ENCODE data around the gene SLC25A48.

DNA sequence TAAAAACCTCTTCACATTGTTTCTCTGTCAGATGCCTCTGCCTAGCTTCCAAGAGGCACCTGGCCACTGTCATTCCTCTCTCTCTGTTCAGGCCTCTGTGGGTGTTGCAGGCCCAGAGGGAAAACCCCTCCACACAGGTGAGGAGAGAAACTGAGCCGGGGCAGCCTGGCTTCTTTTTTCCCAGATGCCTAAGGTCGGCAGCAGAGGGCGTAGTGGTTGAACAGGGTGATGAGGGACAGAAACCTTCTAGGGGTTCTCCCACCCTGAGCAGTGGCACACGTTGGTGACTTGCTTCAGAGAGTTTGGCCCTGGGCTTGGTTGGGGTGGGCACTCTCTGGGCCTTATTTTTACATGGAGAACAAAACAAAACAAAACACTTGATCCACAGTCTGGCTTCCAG, 49.0 kb downstream of the SLC25A48 start:
- TF ChIP-seq EZH2 (IDR thresholded peaks at IDR 0.05) (no peak), FOXP2 (optimal IDR thresholded peaks at IDR 0.05; ENCODE audit: control extremely low read depth, extremely low read length, insufficient read depth) (no peak), POLR2AphosphoS5 (IDR thresholded peaks at IDR 0.05; ENCODE audit: borderline replicate concordance, low read depth, low read length) (no peak)
